Prostate gland (tissue), 2 donors: ENCODE measurements around the gene ABCA6.

Experiments used
- POLR2A ChIP-seq: fragments of 450-650 bp; IDR thresholded peaks from one replicate; pipeline ENCODE4 v1.6.1; 2016; ENCODE audit warnings: antibody characterized with exemption, mild to moderate bottlenecking
- POLR2AphosphoS5 ChIP-seq: sonication (generic); formaldehyde crosslinking; IDR thresholded peaks from one replicate; pipeline ENCODE4 v1.6.1; 2017; ENCODE audit warnings: antibody characterized with exemption
- TF ChIP-seq, protein P1 (sequence below), 4 experiments: fragments of 200-600 bp in 2 of 4; fragments of 450-650 bp in 2 of 4; sonication (generic) in 2 of 4; IDR thresholded peaks; 1 replicate in 3 of 4; 2 replicates in 1 of 4; pipeline ENCODE4 v1.5.1; 2016 to 2019; ENCODE audit warnings: antibody characterized with exemption in 4 of 4, mild to moderate bottlenecking in 2 of 4, moderate library complexity in 2 of 4

- TF ChIP-seq POLR2AphosphoS5: no peak
- TF ChIP-seq, protein P1, sequence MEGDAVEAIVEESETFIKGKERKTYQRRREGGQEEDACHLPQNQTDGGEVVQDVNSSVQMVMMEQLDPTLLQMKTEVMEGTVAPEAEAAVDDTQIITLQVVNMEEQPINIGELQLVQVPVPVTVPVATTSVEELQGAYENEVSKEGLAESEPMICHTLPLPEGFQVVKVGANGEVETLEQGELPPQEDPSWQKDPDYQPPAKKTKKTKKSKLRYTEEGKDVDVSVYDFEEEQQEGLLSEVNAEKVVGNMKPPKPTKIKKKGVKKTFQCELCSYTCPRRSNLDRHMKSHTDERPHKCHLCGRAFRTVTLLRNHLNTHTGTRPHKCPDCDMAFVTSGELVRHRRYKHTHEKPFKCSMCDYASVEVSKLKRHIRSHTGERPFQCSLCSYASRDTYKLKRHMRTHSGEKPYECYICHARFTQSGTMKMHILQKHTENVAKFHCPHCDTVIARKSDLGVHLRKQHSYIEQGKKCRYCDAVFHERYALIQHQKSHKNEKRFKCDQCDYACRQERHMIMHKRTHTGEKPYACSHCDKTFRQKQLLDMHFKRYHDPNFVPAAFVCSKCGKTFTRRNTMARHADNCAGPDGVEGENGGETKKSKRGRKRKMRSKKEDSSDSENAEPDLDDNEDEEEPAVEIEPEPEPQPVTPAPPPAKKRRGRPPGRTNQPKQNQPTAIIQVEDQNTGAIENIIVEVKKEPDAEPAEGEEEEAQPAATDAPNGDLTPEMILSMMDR (IDR thresholded peaks at IDR 0.05): no peak
- TF ChIP-seq POLR2A: no peak
Observed at GRCh38 chr17:69154267-69154666, 12.6 kb upstream of the ABCA6 start.
